ENCODE results near the gene ZNF648. TPM values are rescaled to one million over a fixed set of nuclear protein-coding genes. Genes with fewer than 3 reads are reported as not detected.

ZNF648 gene
- polyA plus RNA-seq, 2 of the 4 experiments (the other 2 are of a cell fraction), result not detected

DNA sequence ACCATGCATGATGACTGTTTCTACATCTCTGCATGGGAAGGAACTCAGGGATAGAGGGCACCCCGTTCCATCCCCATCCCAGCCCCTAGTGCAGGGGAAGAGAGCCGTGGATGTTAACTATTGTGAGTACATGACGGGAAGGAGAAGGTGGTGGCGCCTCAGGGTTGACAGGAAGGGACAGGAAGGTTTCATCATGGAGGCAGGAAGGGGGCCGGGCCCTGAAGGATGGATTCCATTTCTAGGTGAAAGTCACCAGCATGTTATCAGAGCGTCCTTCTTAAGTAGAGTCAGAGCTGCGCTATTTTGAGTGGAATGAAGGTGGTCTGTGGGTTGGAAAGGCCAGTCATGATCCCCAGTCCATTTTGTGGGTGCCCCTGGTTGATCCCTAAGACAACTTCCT, 25.1 kb upstream of the ZNF648 start:
- Histone ChIP-seq H3K9me3 (no peaks in the 10 kb centered on the region), H3K4me3 (no peak overlapping the region), H3K4me1 (0 out of 3 replicates have a peak, but pooled peaks cover 3% of the 10 kb centered on the region), H3K27ac (no peak overlapping the region), H3K4me2 (no peak overlapping the region)
- 73% methylated on average over 7 of the region's 7 CpGs for WGBS (ENCODE audit: missing lambda C conversion rate)
- FAIRE-seq, result no peak
- ATAC-seq, result no peak
- POLR2A ChIA-PET, result no interaction called here
- CTCF ChIA-PET, result interaction anchor here (1.1 to 12.1 kb wide), 5 partner anchors 17 to 310 kb away, joined by 3 to 194 read pairs (median 27); partner anchors contain the start of genes GLUL and TEDDM1
- DNase-seq (ENCODE audit: low read depth in 1 of 2, low spot score in 1 of 2), result no peak
- TF ChIP-seq POLR2AphosphoS2 (conservative IDR thresholded peaks at IDR 0.05; ENCODE audit: low read length) (no peak), HOXB13 (CRISPR knock-in tag; IDR thresholded peaks at IDR 0.05; ENCODE audit: low read depth) (no peak), FOXS1 (CRISPR knock-in tag; IDR thresholded peaks at IDR 0.05) (no peak), CEBPB (IDR thresholded peaks at IDR 0.05) (no peak), RAD21 (conservative IDR thresholded peaks at IDR 0.05 in 1 of 2, IDR thresholded peaks at IDR 0.05 in 1 of 2) (no peak), HOXA7 (CRISPR knock-in tag; IDR thresholded peaks at IDR 0.05) (no peak), TP53 (CRISPR knock-in tag; IDR thresholded peaks at IDR 0.05) (no peak), JUN (IDR thresholded peaks at IDR 0.05) (no peak), RFX5 (IDR thresholded peaks at IDR 0.05) (no peak), RNF2 (IDR thresholded peaks at IDR 0.05; ENCODE audit: borderline replicate concordance, low read depth) (no peak), NR3C1 (IDR thresholded peaks at IDR 0.05) (no peak), EP300 (IDR thresholded peaks at IDR 0.05) (no peak), ESRRA (IDR thresholded peaks at IDR 0.05; ENCODE audit: borderline replicate concordance, low read length) (no peak)

DNA sequence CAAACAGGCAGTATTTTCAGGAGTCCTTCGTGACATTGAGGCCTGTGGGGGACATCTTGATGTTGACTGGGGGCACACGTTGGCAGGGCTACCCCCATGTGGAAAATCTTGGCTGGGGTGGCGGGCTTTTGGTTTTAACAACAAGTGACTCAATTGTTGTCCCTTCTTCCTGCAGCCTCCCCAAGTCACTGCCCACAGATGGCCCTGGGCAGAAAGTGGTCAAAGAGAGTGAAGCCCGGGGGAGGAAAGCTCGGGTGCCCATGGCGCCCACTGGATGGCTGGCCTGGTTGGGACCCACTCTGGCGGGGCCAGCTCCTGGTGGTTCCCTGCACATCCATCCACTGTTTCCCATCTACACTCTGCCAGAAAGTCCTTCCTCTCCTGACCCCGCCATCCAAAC, 24.6 kb upstream of the ZNF648 start:
- H3K4me3 ChIP-seq, result no peak overlapping the region
- 0 out of 3 replicates have a peak, but pooled peaks cover 3% of the 10 kb centered on the region for H3K4me1 ChIP-seq
- WGBS (ENCODE audit: missing lambda C conversion rate), result 74% methylated on average over 8 of the region's 8 CpGs
- CTCF ChIA-PET, result interaction anchor here (1.1 to 12.1 kb wide), 7 partner anchors 17 to 700 kb away, joined by 3 to 194 read pairs (median 5); partner anchors contain the start of genes GLUL and TEDDM1
- FAIRE-seq (no peak), DNase-seq (ENCODE audit: low read depth in 1 of 2, low spot score in 1 of 2) (no peak), ATAC-seq (no peak)
- no peak overlapping the region for H3K27ac ChIP-seq
- POLR2A ChIA-PET, result no interaction called here
- no peaks in the 10 kb centered on the region for H3K9me3 ChIP-seq
- TF ChIP-seq, protein P1, sequence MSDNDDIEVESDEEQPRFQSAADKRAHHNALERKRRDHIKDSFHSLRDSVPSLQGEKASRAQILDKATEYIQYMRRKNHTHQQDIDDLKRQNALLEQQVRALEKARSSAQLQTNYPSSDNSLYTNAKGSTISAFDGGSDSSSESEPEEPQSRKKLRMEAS (IDR thresholded peaks at IDR 0.05), result no peak
- H3K4me2 ChIP-seq, result no peak overlapping the region

DNA sequence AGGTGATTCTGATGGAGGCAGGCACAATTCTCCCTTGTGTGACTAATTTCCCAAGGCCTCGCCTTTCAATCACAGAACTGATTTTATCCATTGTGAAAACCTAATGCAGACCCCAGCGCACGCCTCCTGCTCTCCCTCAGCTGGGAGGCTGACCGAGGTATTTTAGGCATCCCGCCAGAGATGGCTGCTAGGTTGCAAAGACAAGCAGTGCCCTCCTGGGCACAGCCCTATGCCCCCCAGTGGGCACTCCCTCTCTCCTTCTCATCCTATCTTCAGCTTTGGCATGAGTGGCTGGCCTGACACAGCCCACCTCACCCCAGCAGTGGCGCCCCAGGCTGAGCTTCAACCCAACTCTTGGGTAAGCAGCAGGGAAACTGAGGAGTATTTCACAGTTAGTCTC, 24.2 kb upstream of the ZNF648 start:
- ChIA-PET CTCF (interaction anchor here (0.9 to 12.1 kb wide), 19 partner anchors 16 to 701 kb away, joined by 3 to 194 read pairs (median 3); partner anchors contain the start of genes GLUL, RNASEL and TEDDM1), POLR2A (no interaction called here)
- no peak overlapping the region for H3K4me3 ChIP-seq
- H3K27ac ChIP-seq, result no peak overlapping the region
- H3K4me2 ChIP-seq, result no peak overlapping the region
- DNase-seq (ENCODE audit: low read depth in 1 of 2, low spot score in 1 of 2) (no peak), ATAC-seq (no peak), FAIRE-seq (no peak)
- H3K9me3 ChIP-seq, result no peaks in the 10 kb centered on the region
- 0 out of 3 replicates have a peak, but pooled peaks cover 3% of the 10 kb centered on the region for H3K4me1 ChIP-seq
- TF ChIP-seq HOXA7 (CRISPR knock-in tag; IDR thresholded peaks at IDR 0.05) (no peak), ZFP36 (IDR thresholded peaks at IDR 0.05; ENCODE audit: borderline replicate concordance, partially characterized antibody) (no peak), HOXB13 (CRISPR knock-in tag; IDR thresholded peaks at IDR 0.05; ENCODE audit: low read depth) (no peak), RARB (CRISPR knock-in tag; IDR thresholded peaks at IDR 0.05) (no peak), MAFK (IDR thresholded peaks at IDR 0.05; ENCODE audit: partially characterized antibody) (no peak), FOSB (CRISPR knock-in tag; IDR thresholded peaks at IDR 0.05) (no peak), SMC3 (IDR thresholded peaks at IDR 0.05) (no peak), CHD2 (IDR thresholded peaks at IDR 0.05; ENCODE audit: low read length, partially characterized antibody) (no peak), HEYL (CRISPR knock-in tag; IDR thresholded peaks at IDR 0.05) (no peak)
- 86% methylated on average over 6 of the region's 6 CpGs for WGBS (ENCODE audit: missing lambda C conversion rate)
